ENCODE results near the gene TUBGCP6.

GRCh38 chr22:50197856-50198623 is 46.8 kb downstream of the TUBGCP6 start:
- TF ChIP-seq POLR2A (IDR thresholded peaks at IDR 0.05) = no peak
- no peak for TF ChIP-seq CTCF (IDR thresholded peaks at IDR 0.05)
